LNCaP clone FGC (cell line): ENCODE data around the gene CCR4.

Experiments
- DNase-seq: peaks from one replicate; pipeline ENCODE4 v3.0.0-alpha.2; 2011; ENCODE audit warnings: low read depth
- H3K4me3 ChIP-seq: 2 replicates; pipeline ENCODE4 v1.5.1; 2011; ENCODE audit warnings: mild to moderate bottlenecking, low read depth, low read length, control low read depth
- CTCF ChIP-seq: IDR thresholded peaks from 2 replicates; pipeline ENCODE4 v1.5.1; 2012; ENCODE audit warnings: mild to moderate bottlenecking; ENCODE audit not compliant: control insufficient read depth, insufficient read depth; ENCODE audit errors: extremely low read depth

Gene CCR4

GRCh38 chr3:33003308-33003707 is 51.9 kb downstream of the CCR4 start:
- DNase-seq, result no peak
- no peak overlapping the region for H3K4me3 ChIP-seq
- TF ChIP-seq CTCF, result no peak

GRCh38 chr3:33004205-33004604 is 52.8 kb downstream of the CCR4 start:
- DNase-seq, result no peak
- H3K4me3 ChIP-seq, result no peak overlapping the region
- TF ChIP-seq CTCF, result no peak

GRCh38 chr3:33004961-33005360 is 53.5 kb downstream of the CCR4 start:
- no peak for TF ChIP-seq CTCF
- no peak overlapping the region for H3K4me3 ChIP-seq
- DNase-seq, result no peak
